Measurements from ENCODE around the gene NASP.

- TF ChIP-seq CTCF (IDR thresholded peaks at IDR 0.05) (no peak), POLR2A (IDR thresholded peaks at IDR 0.05) (no peak), EP300 (IDR thresholded peaks at IDR 0.05) (no peak)
These were observed 38.2 kb downstream of the NASP start for GRCh38 chr1:45621895-45622523.

Data from ovary (tissue), 3 donors.